ENCODE results near the gene SEC16B.

Gene SEC16B

GRCh38 chr1:177959811-177960515 is 9.9 kb downstream of the SEC16B start:
- H3K9me3 ChIP-seq (ENCODE audit: control insufficient read depth, low read length), result no peaks in the 10 kb centered on the region
- no peak overlapping the region for H3K4me2 ChIP-seq (ENCODE audit: low read length)
- no peak overlapping the region for H3K9ac ChIP-seq
- no peak overlapping the region for H2AFZ ChIP-seq
- no peaks in the 10 kb centered on the region for H3K36me3 ChIP-seq (ENCODE audit: control insufficient read depth, insufficient read depth, low read length)
- no peak overlapping the region for H3K4me3 ChIP-seq (ENCODE audit: low read depth, low read length)
- H3K4me1 ChIP-seq, result no peaks in the 10 kb centered on the region
- no peak overlapping the region for H3K27ac ChIP-seq
- H3K79me2 ChIP-seq, result no peaks in the 10 kb centered on the region
- no peak for TF ChIP-seq CTCF (IDR thresholded peaks at IDR 0.05)
- no peaks in the 10 kb centered on the region for H3K27me3 ChIP-seq (ENCODE audit: control insufficient read depth, insufficient read depth, low read length)

- H3K27me3 ChIP-seq (ENCODE audit: control insufficient read depth, insufficient read depth, low read length), result no peaks in the 10 kb centered on the region
- TF ChIP-seq CTCF (IDR thresholded peaks at IDR 0.05), result no peak
Measured at GRCh38 chr1:177958092-177958491, 11.8 kb downstream of the SEC16B start.

GRCh38 chr1:177954076-177954475 is 15.8 kb downstream of the SEC16B start:
- Histone ChIP-seq H3K36me3 (ENCODE audit: control insufficient read depth, insufficient read depth, low read length) (no peaks in the 10 kb centered on the region), H3K4me1 (no peaks in the 10 kb centered on the region), H2AFZ (no peak overlapping the region), H3K27ac (no peak overlapping the region), H3K27me3 (ENCODE audit: control insufficient read depth, insufficient read depth, low read length) (no peaks in the 10 kb centered on the region), H3K4me2 (ENCODE audit: low read length) (no peak overlapping the region), H3K9ac (no peak overlapping the region), H3K79me2 (no peaks in the 10 kb centered on the region), H3K9me3 (ENCODE audit: control insufficient read depth, low read length) (no peaks in the 10 kb centered on the region), H3K4me3 (ENCODE audit: low read depth, low read length) (no peak overlapping the region)
- TF ChIP-seq CTCF (IDR thresholded peaks at IDR 0.05), result no peak

More at GRCh38 chr1:177958092-177958491, 11.8 kb downstream of the SEC16B start:
- no peaks in the 10 kb centered on the region for H3K9me3 ChIP-seq (ENCODE audit: control insufficient read depth, low read length)
- no peaks in the 10 kb centered on the region for H3K79me2 ChIP-seq
- H3K36me3 ChIP-seq (ENCODE audit: control insufficient read depth, insufficient read depth, low read length), result no peaks in the 10 kb centered on the region
- no peaks in the 10 kb centered on the region for H3K4me1 ChIP-seq
- no peak overlapping the region for H3K4me2 ChIP-seq (ENCODE audit: low read length)
- H3K9ac ChIP-seq, result no peak overlapping the region
- H3K4me3 ChIP-seq (ENCODE audit: low read depth, low read length), result no peak overlapping the region
- no peak overlapping the region for H3K27ac ChIP-seq
- H2AFZ ChIP-seq, result no peak overlapping the region

- Histone ChIP-seq H3K4me1 (no peaks in the 10 kb centered on the region), H3K9me3 (ENCODE audit: control insufficient read depth, low read length) (no peaks in the 10 kb centered on the region), H3K4me3 (ENCODE audit: low read depth, low read length) (no peak overlapping the region), H3K9ac (no peak overlapping the region), H3K4me2 (ENCODE audit: low read length) (no peak overlapping the region), H3K79me2 (no peaks in the 10 kb centered on the region), H3K27ac (no peak overlapping the region), H3K27me3 (ENCODE audit: control insufficient read depth, insufficient read depth, low read length) (no peaks in the 10 kb centered on the region), H3K36me3 (ENCODE audit: control insufficient read depth, insufficient read depth, low read length) (no peaks in the 10 kb centered on the region), H2AFZ (no peak overlapping the region)
- no peak for TF ChIP-seq CTCF (IDR thresholded peaks at IDR 0.05)
Measured at GRCh38 chr1:177953549-177953948, 16.3 kb downstream of the SEC16B start.

- Histone ChIP-seq H3K4me3 (ENCODE audit: low read depth, low read length) (no peak overlapping the region), H3K4me1 (no peaks in the 10 kb centered on the region), H3K4me2 (ENCODE audit: low read length) (no peak overlapping the region), H3K9ac (no peak overlapping the region), H3K27me3 (ENCODE audit: control insufficient read depth, insufficient read depth, low read length) (no peaks in the 10 kb centered on the region), H3K36me3 (ENCODE audit: control insufficient read depth, insufficient read depth, low read length) (no peaks in the 10 kb centered on the region), H3K27ac (no peak overlapping the region), H2AFZ (no peak overlapping the region), H3K9me3 (ENCODE audit: control insufficient read depth, low read length) (no peaks in the 10 kb centered on the region), H3K79me2 (no peaks in the 10 kb centered on the region)
- TF ChIP-seq CTCF (IDR thresholded peaks at IDR 0.05), result no peak
Measured at GRCh38 chr1:177952691-177953090, 17.2 kb downstream of the SEC16B start.

Data from parathyroid adenoma (tissue), 2 donors.